Activated CD8-positive, alpha-beta memory T cell treated with anti-CD3 and anti-CD28 coated beads, Interleukin-2, amount 50 U/mL, for 24 hours (primary cell): ENCODE data around the gene TCF15.
"Not testable (repeated sequence)": the region's sequence is repeated elsewhere in the genome, so short reads cannot be mapped to it uniquely, and the experiment has no call there.

Experiments
- DNase-seq: peaks from one replicate; pipeline ENCODE4 v3.0.0-alpha.2; 2020; ENCODE audit errors: extremely low read depth

TCF15 gene

DNA sequence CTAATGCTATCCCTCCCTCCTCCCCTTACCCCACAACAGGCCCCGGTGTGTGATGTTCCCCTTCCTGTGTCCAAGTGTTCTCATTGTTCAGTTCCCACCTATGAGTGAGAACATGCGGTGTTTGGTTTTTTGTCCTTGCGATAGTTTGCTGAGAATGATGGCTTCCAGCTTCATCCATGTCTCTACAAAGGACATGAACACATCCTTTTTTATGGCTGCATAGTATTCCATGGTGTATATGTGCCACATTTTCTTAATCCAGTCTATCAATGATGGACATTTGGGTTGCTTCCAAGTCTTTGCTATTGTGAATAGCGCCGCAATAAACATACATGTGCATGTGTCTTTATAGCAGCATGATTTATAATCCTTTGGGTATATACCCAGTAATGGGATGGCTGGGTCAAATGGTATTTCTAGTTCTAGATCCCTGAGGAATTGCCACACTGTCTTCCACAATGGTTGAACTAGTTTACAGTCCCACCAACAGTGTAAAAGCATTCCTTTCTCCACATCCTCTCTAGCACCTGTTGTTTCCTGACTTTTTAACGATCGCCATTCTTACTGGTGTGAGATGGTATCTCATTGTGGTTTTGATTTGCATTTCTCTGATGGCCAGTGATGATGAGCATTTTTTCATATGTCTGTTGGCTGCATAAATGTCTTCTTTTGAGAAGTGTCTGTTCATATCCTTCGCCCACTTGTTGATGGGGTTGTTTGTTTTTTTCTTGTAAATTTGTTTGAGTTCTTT lies 31.0 kb downstream of the TCF15 start:
- DNase-seq, result not testable (repeated sequence)

DNA sequence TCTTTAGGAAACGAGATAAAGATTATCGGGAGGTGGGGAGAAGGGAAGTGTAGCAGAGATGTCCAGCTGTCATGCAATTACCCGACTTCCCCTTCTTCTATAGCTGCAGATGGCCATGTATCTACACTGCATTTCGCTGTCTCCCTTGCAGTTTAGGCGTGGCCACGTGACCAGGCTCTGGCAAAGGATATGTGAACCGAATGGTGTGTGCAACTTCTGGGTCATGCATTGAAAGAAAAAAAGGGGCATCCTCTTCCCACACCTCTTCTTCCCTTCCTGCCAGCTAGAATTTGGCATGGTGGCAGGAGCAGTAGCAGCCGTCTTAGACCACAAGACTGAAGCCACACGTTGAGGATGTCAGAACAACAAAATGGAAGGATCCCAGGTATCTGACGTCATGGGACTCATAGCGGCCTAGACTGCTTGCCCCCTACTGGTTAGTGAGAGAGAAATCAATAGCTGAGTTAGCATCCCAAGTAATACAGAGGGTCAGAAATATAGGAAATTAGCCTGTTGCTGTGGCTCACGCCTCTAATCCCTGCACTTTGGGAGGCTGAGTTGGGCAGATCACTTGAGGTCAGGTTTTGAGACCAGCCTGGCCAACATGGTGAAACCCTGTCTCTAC lies 32.8 kb downstream of the TCF15 start:
- DNase-seq, result no peak

DNA sequence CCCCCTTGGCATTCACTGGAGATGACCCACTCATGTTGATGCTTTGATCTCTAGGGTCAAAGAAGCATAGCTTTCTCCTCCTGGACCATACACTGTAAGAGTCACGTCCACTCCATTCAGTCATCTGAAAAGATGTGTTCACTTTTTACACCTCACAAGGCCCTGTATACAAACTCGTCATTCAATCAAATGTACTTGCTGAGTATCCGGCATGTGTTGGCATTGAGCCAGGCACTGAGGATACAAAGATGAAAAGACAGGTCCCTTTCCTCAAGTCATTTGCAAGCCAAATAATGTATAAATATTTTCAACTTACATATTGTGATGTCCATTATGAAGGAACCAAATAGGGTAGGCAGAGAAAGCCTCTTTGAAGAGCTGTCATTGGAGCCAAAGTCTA lies 34.0 kb downstream of the TCF15 start:
- DNase-seq, result no peak

- DNase-seq, result no peak
Measured at GRCh38 chr20:575230-575629, 34.9 kb downstream of the TCF15 start.

GRCh38 chr20:574297-574942 lies 35.7 kb downstream of the TCF15 start:
- no peak for DNase-seq

GRCh38 chr20:573414-574296 lies 36.5 kb downstream of the TCF15 start:
- no peak for DNase-seq

GRCh38 chr20:572727-573126 lies 37.4 kb downstream of the TCF15 start:
- DNase-seq, result no peak

- DNase-seq, result no peak
Measured at GRCh38 chr20:571754-572441, 38.2 kb downstream of the TCF15 start.

GRCh38 chr20:568673-569415 lies 41.3 kb downstream of the TCF15 start:
- DNase-seq, result no peak

GRCh38 chr20:568097-568652 lies 41.9 kb downstream of the TCF15 start:
- DNase-seq, result no peak

DNA sequence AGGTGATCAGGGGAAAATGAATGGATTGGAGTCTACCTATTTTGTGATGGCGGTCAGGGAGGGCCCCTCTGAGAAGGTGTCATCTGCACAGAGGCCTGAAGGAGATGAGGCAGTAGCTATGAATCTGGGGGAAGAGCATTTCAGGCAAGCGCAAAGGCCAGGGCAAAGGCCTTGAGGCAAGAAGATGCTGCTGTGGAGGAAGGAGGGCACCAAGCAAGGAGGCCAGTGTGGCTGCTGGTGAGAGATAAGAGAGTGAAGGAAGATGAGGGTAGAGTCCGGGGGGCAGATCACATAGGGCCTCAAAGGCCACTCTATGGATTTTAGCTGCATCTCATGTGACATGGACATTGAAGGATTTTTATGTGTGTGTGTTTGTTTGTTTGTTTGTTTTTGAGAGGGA lies 45.9 kb downstream of the TCF15 start:
- no peak for DNase-seq

DNA sequence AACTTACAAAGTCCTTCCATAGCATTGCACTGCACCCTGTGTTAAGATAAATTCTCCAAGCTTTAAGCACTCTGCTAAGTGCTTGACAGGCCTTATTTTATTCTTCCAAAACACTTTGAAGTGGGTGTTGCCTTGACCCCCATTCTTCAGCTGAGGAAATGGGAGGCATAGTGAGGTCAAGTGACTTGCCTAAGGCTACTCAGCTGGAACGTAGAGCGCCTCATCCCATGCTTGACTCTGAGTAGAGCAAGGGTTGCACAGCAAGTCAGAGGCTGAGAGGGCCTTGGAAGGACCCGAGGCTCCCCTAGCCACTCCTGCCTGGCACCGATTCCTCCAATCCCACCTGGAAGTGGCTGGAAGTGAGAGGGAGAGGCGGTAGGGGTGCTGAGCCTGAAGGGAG lies 46.9 kb downstream of the TCF15 start:
- no peak for DNase-seq

DNA sequence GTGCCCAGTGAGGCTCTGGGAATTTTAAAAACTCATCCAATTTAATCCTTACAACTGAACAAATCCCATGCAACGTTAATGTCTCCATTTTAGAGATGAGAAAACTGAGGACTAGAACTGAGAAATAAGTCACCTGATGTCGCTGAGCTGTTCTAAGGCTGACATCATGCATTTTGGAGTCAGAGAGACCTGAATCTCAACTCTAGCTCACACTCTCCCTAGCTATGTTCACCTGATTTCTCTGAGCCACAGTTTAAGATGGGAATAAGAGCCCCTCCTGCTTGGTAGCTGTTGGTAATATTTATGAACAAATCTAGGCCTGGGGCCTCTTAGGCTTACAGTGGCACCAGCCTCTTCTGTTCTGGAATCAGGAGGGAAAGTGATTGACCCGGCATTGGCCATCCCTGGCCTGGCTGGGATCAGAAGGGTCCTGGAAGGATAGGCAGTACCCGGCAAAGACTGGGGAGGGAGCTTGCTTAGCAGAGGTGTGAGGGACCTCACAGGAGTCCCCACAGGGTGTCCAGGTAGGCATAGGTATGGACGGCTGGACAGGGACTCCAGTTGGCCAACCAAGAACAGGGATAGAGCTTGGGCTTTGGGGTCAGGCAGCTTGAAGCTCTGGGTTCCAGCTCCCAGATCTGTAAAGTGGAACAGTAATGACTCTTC lies 47.7 kb downstream of the TCF15 start:
- no peak for DNase-seq

DNA sequence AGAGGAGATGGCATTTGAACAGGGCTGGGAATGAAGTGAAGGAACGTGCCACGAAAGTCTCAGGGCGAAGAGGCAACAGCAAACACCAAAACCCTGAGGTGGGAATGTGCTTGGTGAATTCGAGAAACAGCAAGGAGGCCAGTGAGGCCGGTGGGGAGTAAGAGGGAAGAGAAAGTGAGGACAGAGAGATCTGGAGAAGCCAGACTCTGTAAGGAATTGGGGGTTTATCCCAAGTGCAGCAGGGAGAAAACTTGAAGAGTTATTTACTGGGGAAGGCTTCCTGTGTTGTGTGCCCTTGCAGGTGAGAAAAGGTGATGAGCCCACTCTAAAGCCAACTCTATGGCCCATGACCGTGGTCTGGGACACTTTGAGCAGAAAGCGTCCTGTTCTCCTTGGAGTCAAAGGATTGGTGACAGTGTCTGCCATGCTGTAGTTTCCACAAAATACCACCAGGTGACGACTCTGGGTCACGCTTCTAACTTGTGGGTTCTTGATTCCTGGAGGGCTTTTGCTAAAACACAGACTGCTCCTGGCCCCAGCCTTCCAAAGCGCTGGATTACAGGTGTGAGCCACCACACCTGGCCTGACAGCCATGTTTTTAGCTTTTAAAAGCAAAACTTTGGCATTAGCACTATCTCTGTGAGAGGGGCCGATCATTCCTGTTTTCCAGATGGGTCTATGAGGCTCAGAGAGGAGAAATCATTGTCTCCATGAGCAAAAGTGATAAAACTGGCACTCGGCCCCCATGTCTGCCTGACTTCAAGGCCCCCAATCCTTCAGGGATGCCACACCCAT lies 48.5 kb downstream of the TCF15 start:
- no peak for DNase-seq

DNA sequence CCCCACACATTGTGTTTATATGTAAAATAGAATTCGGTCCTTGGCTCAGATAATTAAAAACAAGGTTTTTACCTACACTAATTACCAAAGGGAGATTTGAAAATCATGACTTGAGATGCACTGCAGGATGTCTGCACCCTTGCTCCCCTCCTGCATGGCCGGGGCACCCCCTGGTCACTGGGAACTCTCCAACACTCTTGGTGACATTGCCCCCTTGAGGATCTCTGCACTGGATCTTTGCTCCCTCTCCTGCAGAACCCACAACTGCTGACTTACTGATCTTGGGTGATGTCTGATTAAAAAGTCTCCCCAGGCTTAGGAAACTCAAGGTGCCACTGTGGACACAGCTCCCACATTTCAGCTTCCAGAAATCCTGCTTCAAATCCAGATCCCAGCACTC lies 49.4 kb downstream of the TCF15 start:
- DNase-seq, result no peak

GRCh38 chr20:558117-558516 lies 52.0 kb downstream of the TCF15 start:
- no peak for DNase-seq

GRCh38 chr20:556984-557383 lies 53.1 kb downstream of the TCF15 start:
- no peak for DNase-seq

GRCh38 chr20:555976-556385 lies 54.1 kb downstream of the TCF15 start:
- DNase-seq, result no peak
